Activated T-cell treated with anti-CD3 and anti-CD28 coated beads, Interleukin-2, amount 50 U/mL, for 24 hours (primary cell): ENCODE data around the gene UBE2S.
A peak's percentile ranks its signal among the peaks of the same experiment; 100 is the strongest.
"Not testable (repeated sequence)": the region's sequence is repeated elsewhere in the genome, so short reads cannot be mapped to it uniquely, and the experiment has no call there.

ENCODE experiments used
- DNase-seq: peaks from one replicate; pipeline ENCODE4 v3.0.0-alpha.2; 2020
- H3K27ac Mint-ChIP-seq: 2 replicates; pipeline ENCODE4 v1.8.0; 2020; ENCODE audit warnings: mild to moderate bottlenecking, mixed read lengths
- H3K27me3 Mint-ChIP-seq: 2 replicates; pipeline ENCODE4 v1.8.0; 2020; ENCODE audit warnings: mixed read lengths
- H3K36me3 Mint-ChIP-seq: 2 replicates; pipeline ENCODE4 v1.8.0; 2020; ENCODE audit warnings: low read depth, mixed read lengths
- H3K4me1 Mint-ChIP-seq: 2 replicates; pipeline ENCODE4 v1.8.0; 2020; ENCODE audit warnings: low read depth, mixed read lengths
- H3K4me3 Mint-ChIP-seq: 2 replicates; pipeline ENCODE4 v1.8.0; 2020; ENCODE audit warnings: mild to moderate bottlenecking, moderate library complexity, mixed read lengths
- H3K9me3 Mint-ChIP-seq: 2 replicates; pipeline ENCODE4 v1.8.0; 2020; ENCODE audit warnings: mixed read lengths

The UBE2S gene

GRCh38 chr19:55426042-55426441, 18.5 kb upstream of the UBE2S start:
- peaks cover 23% of the 10 kb centered on the region for H3K27me3 Mint-ChIP-seq
- H3K4me1 Mint-ChIP-seq: peaks cover 9% of the 10 kb centered on the region
- H3K36me3 Mint-ChIP-seq: no peaks in the 10 kb centered on the region
- H3K4me3 Mint-ChIP-seq: no peak overlapping the region
- H3K9me3 Mint-ChIP-seq: no peaks in the 10 kb centered on the region
- H3K27ac Mint-ChIP-seq: no peak overlapping the region
- no peak for DNase-seq

GRCh38 chr19:55424518-55424917, 16.9 kb upstream of the UBE2S start:
- peaks cover 14% of the 10 kb centered on the region for H3K4me1 Mint-ChIP-seq
- H3K27ac Mint-ChIP-seq: no peak overlapping the region
- H3K36me3 Mint-ChIP-seq: no peaks in the 10 kb centered on the region
- no peak overlapping the region for H3K4me3 Mint-ChIP-seq
- peaks cover 10% of the 10 kb centered on the region for H3K27me3 Mint-ChIP-seq
- H3K9me3 Mint-ChIP-seq: no peaks in the 10 kb centered on the region
- no peak for DNase-seq

- Mint-ChIP-seq H3K9me3 (no peaks in the 10 kb centered on the region), H3K4me1 (peaks cover 14% of the 10 kb centered on the region), H3K4me3 (no peak overlapping the region), H3K27me3 (peaks cover 4% of the 10 kb centered on the region), H3K36me3 (no peaks in the 10 kb centered on the region), H3K27ac (no peak overlapping the region)
- no peak for DNase-seq
These were observed 15.8 kb upstream of the UBE2S start for GRCh38 chr19:55423225-55424005.

GRCh38 chr19:55421281-55421680, 13.7 kb upstream of the UBE2S start:
- not testable (repeated sequence) for H3K27me3 Mint-ChIP-seq, DNase-seq, H3K36me3 Mint-ChIP-seq, H3K9me3 Mint-ChIP-seq, H3K27ac Mint-ChIP-seq, H3K4me3 Mint-ChIP-seq
- H3K4me1 Mint-ChIP-seq: peaks cover 18% of the 10 kb centered on the region

- Mint-ChIP-seq H3K36me3 (no peaks in the 10 kb centered on the region), H3K27ac (no peak overlapping the region), H3K27me3 (no peaks in the 10 kb centered on the region), H3K4me1 (peaks cover 18% of the 10 kb centered on the region), H3K9me3 (no peaks in the 10 kb centered on the region), H3K4me3 (no peak overlapping the region)
- DNase-seq: no peak
These were observed 12.1 kb upstream of the UBE2S start for GRCh38 chr19:55419624-55420236.

- no peak overlapping the region for H3K27ac Mint-ChIP-seq
- no peaks in the 10 kb centered on the region for H3K9me3 Mint-ChIP-seq
- H3K36me3 Mint-ChIP-seq: no peaks in the 10 kb centered on the region
- no peak overlapping the region for H3K4me3 Mint-ChIP-seq
- peaks cover 18% of the 10 kb centered on the region for H3K4me1 Mint-ChIP-seq
- no peaks in the 10 kb centered on the region for H3K27me3 Mint-ChIP-seq
- no peak for DNase-seq
These were observed 11.5 kb upstream of the UBE2S start for GRCh38 chr19:55419103-55419502.

DNA sequence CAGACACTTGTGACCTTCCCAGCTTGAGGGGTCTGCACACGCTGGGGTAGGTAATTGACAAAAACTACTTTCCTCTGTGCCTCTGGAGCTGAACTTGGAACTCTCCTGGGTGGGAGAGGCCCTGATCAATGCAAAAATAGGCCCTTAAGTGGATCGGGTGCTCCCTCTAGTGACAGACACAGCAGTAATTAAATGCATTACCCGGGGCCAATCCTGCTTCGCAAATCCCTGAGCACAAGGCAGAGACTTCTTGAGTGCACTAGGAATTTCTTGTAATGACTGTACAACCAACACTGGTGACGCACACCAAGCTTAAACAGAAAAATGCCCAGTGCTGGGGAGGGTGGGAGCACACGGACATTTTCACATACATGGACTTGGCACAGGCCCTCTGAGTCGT, 10.6 kb upstream of the UBE2S start:
- peaks cover 18% of the 10 kb centered on the region for H3K4me1 Mint-ChIP-seq
- no peaks in the 10 kb centered on the region for H3K9me3 Mint-ChIP-seq
- H3K4me3 Mint-ChIP-seq: no peak overlapping the region
- DNase-seq: peak; percentile 50
- no peaks in the 10 kb centered on the region for H3K36me3 Mint-ChIP-seq
- no peaks in the 10 kb centered on the region for H3K27me3 Mint-ChIP-seq
- H3K27ac Mint-ChIP-seq: no peak overlapping the region

DNA sequence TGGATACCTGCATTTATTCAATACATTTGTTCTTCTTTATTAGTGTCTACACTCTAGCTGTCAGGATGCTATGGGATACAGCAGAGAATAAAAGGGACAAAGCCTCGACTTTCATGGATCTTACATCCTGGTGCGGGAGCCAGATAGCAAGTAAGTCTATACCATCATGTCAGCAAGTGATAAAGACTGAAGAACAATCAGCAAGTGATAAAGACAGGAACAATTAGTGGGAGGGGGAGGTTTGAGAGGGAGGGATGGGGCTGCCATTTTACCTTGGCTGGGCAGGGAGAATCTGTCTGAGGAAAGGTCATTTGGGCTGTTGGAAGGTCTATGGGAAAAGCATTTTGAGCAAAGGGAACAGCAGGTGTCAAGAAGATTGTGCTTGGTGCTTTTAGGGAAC, 2.6 kb upstream of the UBE2S start:
- Mint-ChIP-seq H3K9me3 (peaks cover 10% of the 10 kb centered on the region), H3K4me1 (peaks cover 26% of the 10 kb centered on the region), H3K36me3 (peaks cover 29% of the 10 kb centered on the region), H3K27ac (no peak overlapping the region), H3K27me3 (no peaks in the 10 kb centered on the region), H3K4me3 (no peak overlapping the region)
- DNase-seq: no peak

DNA sequence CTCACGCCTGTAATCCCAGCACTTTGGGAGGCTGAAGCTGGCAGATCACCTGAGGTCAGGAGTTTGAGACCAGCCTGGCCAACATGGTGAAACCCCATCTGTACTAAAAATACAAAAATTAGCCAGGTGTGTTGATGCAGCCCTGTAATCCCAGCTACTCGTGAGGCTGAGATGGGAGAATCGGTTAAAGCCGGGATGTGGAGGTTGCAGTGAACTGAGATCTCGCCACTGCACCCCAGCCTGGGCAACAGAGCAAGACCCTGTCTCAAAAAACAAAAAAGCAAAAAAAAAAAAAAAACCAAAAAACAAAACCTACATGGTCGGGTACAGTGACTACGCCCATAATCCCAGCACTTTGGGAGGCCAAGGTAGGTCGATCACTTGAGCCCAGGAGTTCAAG, 1.6 kb upstream of the UBE2S start:
- DNase-seq, H3K4me3 Mint-ChIP-seq, H3K27me3 Mint-ChIP-seq: not testable (repeated sequence)
- Mint-ChIP-seq H3K9me3 (peaks cover 10% of the 10 kb centered on the region), H3K36me3 (peaks cover 38% of the 10 kb centered on the region), H3K27ac (peak overlapping the region; percentile 99), H3K4me1 (peaks cover 28% of the 10 kb centered on the region)

DNA sequence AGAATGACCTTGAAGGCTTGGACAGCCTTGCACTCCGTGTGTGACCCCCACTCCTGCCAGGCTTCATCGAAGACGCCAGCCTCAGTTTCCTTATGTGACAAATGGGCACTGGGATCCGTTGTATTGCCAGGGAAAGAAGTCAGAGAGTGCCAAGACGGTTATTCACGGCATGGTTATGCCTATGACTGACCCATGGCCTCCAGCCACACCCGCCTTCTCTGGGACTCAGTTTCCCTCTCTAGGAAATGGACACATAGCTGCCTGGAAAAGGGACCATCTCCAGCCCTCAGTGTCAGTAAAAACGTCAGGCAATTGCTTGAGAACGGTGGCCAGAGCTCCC, 915 bp upstream of the UBE2S start:
- H3K27me3 Mint-ChIP-seq: no peaks in the 10 kb centered on the region
- H3K4me1 Mint-ChIP-seq: peaks cover 33% of the 10 kb centered on the region
- peak overlapping the region; percentile 99 for H3K27ac Mint-ChIP-seq
- H3K4me3 Mint-ChIP-seq: peak overlapping the region; percentile 92
- H3K36me3 Mint-ChIP-seq: peaks cover 45% of the 10 kb centered on the region
- DNase-seq: no peak
- peaks cover 10% of the 10 kb centered on the region for H3K9me3 Mint-ChIP-seq

DNA sequence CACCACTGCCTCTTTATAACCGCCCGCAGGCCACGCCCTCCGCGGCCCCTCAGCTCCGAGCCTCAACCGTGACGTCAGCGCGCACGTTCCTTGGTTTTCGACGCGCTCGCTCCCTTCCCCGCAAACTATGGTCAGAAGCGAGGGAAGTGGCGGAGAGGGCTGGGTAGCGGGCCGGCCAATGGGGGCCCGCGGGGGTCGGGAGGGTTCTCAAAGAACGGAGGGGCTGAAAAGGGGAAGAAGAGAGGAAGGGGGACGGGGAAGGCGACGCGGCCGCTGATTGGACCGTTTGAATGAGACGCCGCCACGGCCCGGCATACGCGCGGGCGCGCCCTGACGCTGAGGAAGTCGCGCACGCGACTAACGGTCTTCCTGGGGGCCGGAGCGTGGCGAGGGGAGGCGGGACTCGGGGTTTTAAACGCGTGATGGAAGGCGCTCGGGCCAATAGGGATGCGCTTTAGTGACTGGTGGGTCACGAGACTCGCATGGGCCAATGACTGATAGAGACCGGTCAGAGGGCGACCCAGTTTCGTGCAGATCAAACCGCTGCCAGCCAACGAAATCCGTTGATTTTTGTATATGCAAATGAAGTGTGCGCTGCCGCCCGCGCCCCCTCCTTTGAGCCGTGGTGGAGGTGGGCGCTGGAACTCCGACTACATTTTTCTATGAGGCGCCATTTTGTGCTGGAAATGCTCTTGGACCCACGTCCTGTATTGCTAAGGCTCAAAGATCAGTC, 378 bp upstream of the UBE2S start:
- Mint-ChIP-seq H3K27ac (peak overlapping the region; percentile 99), H3K27me3 (no peaks in the 10 kb centered on the region), H3K4me3 (peak overlapping the region; percentile 92), H3K4me1 (peaks cover 37% of the 10 kb centered on the region), H3K9me3 (peaks cover 10% of the 10 kb centered on the region), H3K36me3 (peaks cover 50% of the 10 kb centered on the region)
- DNase-seq: peak; percentile 97

- H3K4me3 Mint-ChIP-seq: peak overlapping the region; percentile 92
- H3K4me1 Mint-ChIP-seq: peaks cover 41% of the 10 kb centered on the region
- H3K9me3 Mint-ChIP-seq: peaks cover 10% of the 10 kb centered on the region
- peak overlapping the region; percentile 92 for H3K27ac Mint-ChIP-seq
- DNase-seq: no peak
- H3K27me3 Mint-ChIP-seq: no peaks in the 10 kb centered on the region
- peaks cover 60% of the 10 kb centered on the region for H3K36me3 Mint-ChIP-seq
These were observed 600 bp downstream of the UBE2S start for GRCh38 chr19:55406826-55407549.

GRCh38 chr19:55406091-55406825, 1.3 kb downstream of the UBE2S start:
- peaks cover 65% of the 10 kb centered on the region for H3K36me3 Mint-ChIP-seq
- peaks cover 10% of the 10 kb centered on the region for H3K9me3 Mint-ChIP-seq

DNA sequence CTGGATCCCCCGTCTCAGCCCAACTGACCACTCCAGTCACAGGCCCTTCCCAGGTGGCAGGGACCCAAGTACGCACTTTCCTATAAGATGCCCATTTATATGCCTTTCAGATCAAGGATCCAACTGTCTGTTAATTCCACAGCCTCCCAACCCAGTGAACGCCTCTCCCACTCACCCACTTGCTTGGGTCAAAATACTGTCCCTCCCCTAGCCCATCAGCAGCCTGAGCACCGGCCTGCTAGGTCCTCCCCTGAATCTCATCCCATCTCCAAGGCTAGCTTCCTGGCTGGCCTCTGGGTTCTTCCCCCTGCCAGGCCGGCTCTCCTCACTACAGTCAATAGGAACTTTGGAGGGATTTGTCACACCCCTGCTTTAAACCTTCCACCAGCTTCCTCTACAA, 1.9 kb downstream of the UBE2S start:
- no peaks in the 10 kb centered on the region for H3K27me3 Mint-ChIP-seq
- H3K36me3 Mint-ChIP-seq: peaks cover 71% of the 10 kb centered on the region

More at GRCh38 chr19:55406091-55406825, 1.3 kb downstream of the UBE2S start:
- Mint-ChIP-seq H3K4me1 (peaks cover 41% of the 10 kb centered on the region), H3K27me3 (no peaks in the 10 kb centered on the region), H3K27ac (peak overlapping the region; percentile 92), H3K4me3 (peak overlapping the region; percentile 92)
- DNase-seq: no peak

More for the DNA sequence above, 1.9 kb downstream of the UBE2S start:
- Mint-ChIP-seq H3K4me1 (peaks cover 41% of the 10 kb centered on the region), H3K27ac (peak overlapping the region; percentile 92), H3K9me3 (peaks cover 10% of the 10 kb centered on the region), H3K4me3 (peak overlapping the region; percentile 92)
- no peak for DNase-seq
